Activated CD4-positive, alpha-beta T cell treated with anti-CD3 and anti-CD28 coated beads, Interleukin-2, amount 10 ng/mL, durations not matched to agents 7 days and 5 days (primary cell): Measurements from ENCODE around the gene HSP90AA1. TPM values are rescaled to one million over a fixed set of nuclear protein-coding genes. Genes with fewer than 3 reads are reported as not detected.

Experiments used
- CTCF ChIA-PET: fragments of 350-600 bp; sonication (Branson Sonifier 250); formaldehyde crosslinking; loops from one replicate; lab custom pipeline; 2021; ENCODE audit warnings: antibody characterized with exemption; lab: Charles Lee
- POLR2A ChIA-PET: fragments of 350-600 bp; sonication (Branson Sonifier 250); formaldehyde crosslinking; loops from one replicate; lab custom pipeline; 2021; ENCODE audit warnings: antibody characterized with exemption; lab: Charles Lee
- DNase-seq: peaks from one replicate; pipeline ENCODE4 v3.0.0-alpha.2; 2020
- H3K27ac Mint-ChIP-seq: one replicate; pipeline ENCODE4 v1.8.0; 2021; ENCODE audit warnings: mild to moderate bottlenecking, moderate library complexity, mixed read lengths
- H3K27me3 Mint-ChIP-seq: one replicate; pipeline ENCODE4 v1.8.0; 2021; ENCODE audit warnings: mixed read lengths
- H3K36me3 Mint-ChIP-seq: one replicate; pipeline ENCODE4 v1.8.0; 2021; ENCODE audit warnings: low read depth, mixed read lengths
- H3K4me1 Mint-ChIP-seq: one replicate; pipeline ENCODE4 v1.8.0; 2021; ENCODE audit warnings: mixed read lengths
- H3K4me3 Mint-ChIP-seq: one replicate; pipeline ENCODE4 v1.8.0; 2021; ENCODE audit warnings: mild to moderate bottlenecking, moderate library complexity, mixed read lengths
- H3K9me3 Mint-ChIP-seq: one replicate; pipeline ENCODE4 v1.8.0; 2021; ENCODE audit warnings: mixed read lengths
- total RNA-seq, 2 experiments: library from RNA; stranded (reverse); gene quantifications; one replicate each; pipeline ENCODE4 v1.2.3, GENCODE V29; 2021

The HSP90AA1 gene
- total RNA-seq, 2 experiments from 2014 or later: 527 to 575 TPM

GRCh38 chr14:102058146-102058545, 28.7 kb downstream of the HSP90AA1 start:
- CTCF ChIA-PET: interaction anchor here (0.6 to 1.0 kb wide), 3 partner anchors 9 to 64 kb away, joined by 3 to 4 read pairs (median 3); no protein-coding TSS in a partner anchor
- POLR2A ChIA-PET: no interaction called here
- peaks cover 11% of the 10 kb centered on the region for H3K4me1 Mint-ChIP-seq

GRCh38 chr14:102057480-102058114, 29.2 kb downstream of the HSP90AA1 start:
- H3K27ac Mint-ChIP-seq: no peak overlapping the region
- no peak overlapping the region for H3K4me3 Mint-ChIP-seq
- POLR2A ChIA-PET: no interaction called here
- no peak for DNase-seq
- H3K27me3 Mint-ChIP-seq: no peaks in the 10 kb centered on the region
- peaks cover 2% of the 10 kb centered on the region for H3K36me3 Mint-ChIP-seq
- CTCF ChIA-PET: interaction anchor here (0.6 to 1.0 kb wide), 3 partner anchors 9 to 65 kb away, joined by 3 to 4 read pairs (median 3); no protein-coding TSS in a partner anchor
- peaks cover 2% of the 10 kb centered on the region for H3K9me3 Mint-ChIP-seq
- peaks cover 9% of the 10 kb centered on the region for H3K4me1 Mint-ChIP-seq

More at GRCh38 chr14:102058146-102058545, 28.7 kb downstream of the HSP90AA1 start:
- Mint-ChIP-seq H3K27me3 (no peaks in the 10 kb centered on the region), H3K4me3 (no peak overlapping the region), H3K27ac (no peak overlapping the region), H3K9me3 (peaks cover 2% of the 10 kb centered on the region), H3K36me3 (no peaks in the 10 kb centered on the region)
- DNase-seq: no peak

DNA sequence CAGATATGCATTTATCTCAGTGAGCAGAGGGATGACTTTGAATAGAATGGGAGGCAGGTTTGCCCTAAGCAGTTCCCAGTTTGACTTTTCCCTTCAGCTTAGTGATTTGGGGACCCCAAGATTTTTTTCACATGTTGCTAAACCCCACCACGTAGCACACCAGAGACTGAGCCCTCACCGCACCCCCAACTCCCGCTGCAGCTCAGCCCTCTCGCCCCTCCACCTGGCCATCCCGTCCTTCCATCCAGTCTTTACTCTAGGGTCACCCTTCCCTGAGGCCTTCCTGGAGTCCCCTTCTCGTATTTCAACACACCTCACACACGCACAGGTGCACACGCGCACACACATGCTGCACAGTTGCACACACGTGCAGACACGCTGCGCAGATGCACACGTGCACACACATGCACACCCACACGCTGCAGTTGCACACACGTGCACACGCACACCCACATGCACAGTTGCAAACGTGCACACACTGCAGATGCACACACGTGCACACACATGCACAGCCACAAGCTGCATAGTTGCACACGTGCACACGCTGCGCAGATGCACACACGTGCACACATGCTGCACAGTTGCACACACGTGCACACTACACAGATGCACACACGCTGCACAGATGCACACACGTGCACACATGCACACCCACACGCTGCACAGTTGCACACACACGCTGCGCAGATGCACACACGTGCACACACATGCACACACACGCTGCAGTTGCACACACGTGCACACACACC, 30.0 kb downstream of the HSP90AA1 start:
- ChIA-PET POLR2A (no interaction called here), CTCF (no interaction called here)
- no peak for DNase-seq
- H3K4me1 Mint-ChIP-seq: peaks cover 7% of the 10 kb centered on the region
- H3K36me3 Mint-ChIP-seq: peaks cover 8% of the 10 kb centered on the region
- no peak overlapping the region for H3K27ac Mint-ChIP-seq
- no peak overlapping the region for H3K4me3 Mint-ChIP-seq
- H3K27me3 Mint-ChIP-seq: no peaks in the 10 kb centered on the region
- H3K9me3 Mint-ChIP-seq: peaks cover 2% of the 10 kb centered on the region

DNA sequence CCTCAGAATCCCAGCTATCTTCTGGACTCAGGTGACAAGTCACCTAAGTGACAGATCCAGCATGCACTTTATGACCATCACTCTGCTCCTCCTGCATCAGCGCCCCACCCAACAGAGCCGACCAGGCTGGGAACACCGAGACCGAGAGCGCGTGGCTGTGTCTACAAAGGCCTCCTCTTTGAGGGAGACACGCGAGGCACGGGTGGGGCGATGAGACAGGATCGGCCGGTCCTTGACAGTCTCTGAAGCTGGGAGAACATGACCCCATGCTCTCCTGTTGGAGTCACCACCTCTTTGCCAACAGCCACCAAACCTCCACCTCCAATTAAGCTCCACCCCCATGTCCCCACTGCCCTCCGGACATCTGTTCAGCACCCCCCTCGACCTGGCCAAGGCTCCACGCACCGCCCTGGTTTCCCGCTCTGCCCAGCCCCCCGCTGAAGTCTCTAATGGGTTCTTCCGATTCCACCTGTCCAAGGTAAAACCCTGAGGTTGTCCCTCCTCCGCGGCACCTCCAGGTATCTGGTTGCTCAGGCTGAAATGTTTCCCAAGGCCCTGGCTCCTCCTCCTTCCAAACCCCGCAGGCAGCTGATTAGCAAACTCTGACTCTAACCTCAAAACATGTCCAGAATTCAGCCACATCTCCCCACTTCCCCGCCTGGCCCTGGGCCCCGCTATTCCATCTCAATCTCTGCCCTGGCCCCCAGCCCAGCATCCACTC, 31.5 kb downstream of the HSP90AA1 start:
- peaks cover 5% of the 10 kb centered on the region for H3K4me1 Mint-ChIP-seq
- H3K27ac Mint-ChIP-seq: no peak overlapping the region
- ChIA-PET POLR2A (no interaction called here), CTCF (interaction anchor here (0.7 to 1.6 kb wide), 2 partner anchors 9 to 11 kb away, joined by 3 read pairs; no protein-coding TSS in a partner anchor)
- H3K4me3 Mint-ChIP-seq: no peak overlapping the region
- peaks cover 14% of the 10 kb centered on the region for H3K36me3 Mint-ChIP-seq
- no peak for DNase-seq
- peaks cover 2% of the 10 kb centered on the region for H3K9me3 Mint-ChIP-seq
- H3K27me3 Mint-ChIP-seq: no peaks in the 10 kb centered on the region

GRCh38 chr14:102052522-102052921, 34.3 kb downstream of the HSP90AA1 start:
- H3K27me3 Mint-ChIP-seq: no peaks in the 10 kb centered on the region
- no peak overlapping the region for H3K27ac Mint-ChIP-seq
- H3K4me3 Mint-ChIP-seq: no peak overlapping the region
- DNase-seq: no peak
- ChIA-PET CTCF (interaction anchor here (0.7 to 0.9 kb wide), 2 partner anchors 23 to 67 kb away, joined by 3 read pairs; no protein-coding TSS in a partner anchor), POLR2A (interaction anchor here (0.6 kb wide), 1 partner anchor 555 kb away, joined by 3 read pairs; no protein-coding TSS in a partner anchor)
- peaks cover 31% of the 10 kb centered on the region for H3K36me3 Mint-ChIP-seq
- H3K4me1 Mint-ChIP-seq: peaks cover 1% of the 10 kb centered on the region
- peaks cover 2% of the 10 kb centered on the region for H3K9me3 Mint-ChIP-seq

DNA sequence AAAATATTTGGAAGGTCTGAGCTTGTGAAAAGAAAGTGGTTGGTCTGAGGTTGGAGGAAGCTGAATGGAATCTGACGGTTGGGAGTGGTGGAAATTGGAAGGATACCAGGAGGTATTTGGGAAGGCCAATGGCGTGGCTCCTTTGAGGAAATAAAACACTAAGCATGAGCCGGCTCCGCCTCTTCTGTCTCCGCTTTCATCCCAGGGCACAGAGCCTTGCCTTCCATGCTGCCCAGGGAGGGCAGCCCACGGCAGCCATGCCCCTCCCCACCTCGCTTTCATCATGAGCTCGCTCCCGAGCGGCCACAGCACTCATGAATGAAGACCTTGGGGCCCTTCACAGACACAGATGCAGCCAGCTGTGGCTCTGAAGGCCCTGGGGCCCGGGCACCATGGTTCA, 36.2 kb downstream of the HSP90AA1 start:
- Mint-ChIP-seq H3K4me1 (no peaks in the 10 kb centered on the region), H3K36me3 (peaks cover 36% of the 10 kb centered on the region), H3K9me3 (no peaks in the 10 kb centered on the region), H3K27ac (no peak overlapping the region), H3K27me3 (no peaks in the 10 kb centered on the region), H3K4me3 (no peak overlapping the region)
- DNase-seq: no peak
- ChIA-PET CTCF (interaction anchor here (0.5 to 1.6 kb wide), 6 partner anchors 14 to 140 kb away, joined by 3 to 5 read pairs (median 3); no protein-coding TSS in a partner anchor), POLR2A (no interaction called here)

DNA sequence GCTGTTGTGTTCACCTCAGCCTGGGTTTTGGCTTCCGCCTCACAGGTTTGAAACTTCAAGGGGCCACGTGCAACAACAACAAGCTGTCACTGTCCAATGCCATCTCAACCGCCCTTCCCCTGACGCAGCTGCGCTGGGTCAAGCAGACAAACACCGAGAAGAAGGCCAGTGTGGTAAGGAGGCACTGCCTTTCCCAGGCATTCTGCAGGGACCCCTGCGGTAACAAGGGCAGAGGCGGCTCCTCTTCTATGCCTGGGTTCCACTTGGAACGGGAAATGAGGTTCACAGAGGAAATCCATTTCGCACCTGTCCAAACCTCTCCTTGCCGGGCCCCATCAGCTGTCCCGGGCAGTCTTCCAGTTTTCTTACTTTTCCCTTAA, 36.8 kb downstream of the HSP90AA1 start:
- no peak overlapping the region for H3K27ac Mint-ChIP-seq

DNA sequence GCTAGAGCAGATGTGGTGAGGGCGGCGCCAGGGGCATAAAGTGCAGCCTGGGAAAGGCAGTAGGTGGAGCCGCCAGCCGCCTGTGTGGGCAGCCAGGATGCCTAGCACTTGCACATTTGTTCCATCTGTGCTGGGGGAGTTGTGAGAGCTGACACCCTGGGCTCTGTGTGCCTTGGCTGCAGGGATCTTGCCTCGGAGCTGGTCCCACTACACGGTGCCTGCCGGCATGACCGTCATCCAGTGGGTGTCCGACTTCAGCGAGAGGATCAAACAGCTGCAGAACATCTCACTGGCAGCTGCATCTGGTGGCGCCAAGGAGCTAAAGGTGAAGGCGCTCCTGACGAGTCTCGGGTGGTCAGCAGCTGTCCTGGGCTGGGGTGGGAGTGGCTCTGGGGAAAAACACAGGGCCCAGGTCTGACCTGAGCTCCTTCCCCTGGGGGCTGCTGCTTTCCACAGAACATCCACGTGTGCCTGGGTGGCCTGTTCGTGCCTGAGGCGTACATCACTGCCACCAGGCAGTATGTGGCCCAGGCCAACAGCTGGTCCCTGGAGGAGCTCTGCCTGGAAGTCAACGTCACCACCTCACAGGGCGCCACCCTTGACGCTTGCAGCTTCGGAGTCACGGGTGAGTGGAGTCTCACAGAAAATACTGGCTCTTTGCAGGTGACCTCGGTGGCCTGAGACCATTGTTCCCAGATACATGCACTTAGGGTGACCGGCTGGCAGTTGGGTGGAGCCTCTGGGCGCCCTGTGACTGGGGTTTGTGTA, 37.4 kb downstream of the HSP90AA1 start:
- H3K36me3 Mint-ChIP-seq: peaks cover 43% of the 10 kb centered on the region
- DNase-seq: no peak
- no peaks in the 10 kb centered on the region for H3K9me3 Mint-ChIP-seq
- no peak overlapping the region for H3K27ac Mint-ChIP-seq
- H3K4me3 Mint-ChIP-seq: no peak overlapping the region
- POLR2A ChIA-PET: no interaction called here
- CTCF ChIA-PET: interaction anchor here (0.6 to 1.6 kb wide), 3 partner anchors 9 to 38 kb away, joined by 3 to 4 read pairs (median 4); no protein-coding TSS in a partner anchor
- H3K4me1 Mint-ChIP-seq: no peaks in the 10 kb centered on the region
- H3K27me3 Mint-ChIP-seq: no peaks in the 10 kb centered on the region

More for the DNA sequence above, 36.8 kb downstream of the HSP90AA1 start:
- DNase-seq: no peak
- H3K4me1 Mint-ChIP-seq: no peaks in the 10 kb centered on the region
- POLR2A ChIA-PET: no interaction called here
- H3K9me3 Mint-ChIP-seq: no peaks in the 10 kb centered on the region
- no peaks in the 10 kb centered on the region for H3K27me3 Mint-ChIP-seq
- CTCF ChIA-PET: interaction anchor here (0.5 to 1.6 kb wide), 4 partner anchors 13 to 141 kb away, joined by 3 to 4 read pairs (median 4); no protein-coding TSS in a partner anchor
- peaks cover 37% of the 10 kb centered on the region for H3K36me3 Mint-ChIP-seq
- no peak overlapping the region for H3K4me3 Mint-ChIP-seq

DNA sequence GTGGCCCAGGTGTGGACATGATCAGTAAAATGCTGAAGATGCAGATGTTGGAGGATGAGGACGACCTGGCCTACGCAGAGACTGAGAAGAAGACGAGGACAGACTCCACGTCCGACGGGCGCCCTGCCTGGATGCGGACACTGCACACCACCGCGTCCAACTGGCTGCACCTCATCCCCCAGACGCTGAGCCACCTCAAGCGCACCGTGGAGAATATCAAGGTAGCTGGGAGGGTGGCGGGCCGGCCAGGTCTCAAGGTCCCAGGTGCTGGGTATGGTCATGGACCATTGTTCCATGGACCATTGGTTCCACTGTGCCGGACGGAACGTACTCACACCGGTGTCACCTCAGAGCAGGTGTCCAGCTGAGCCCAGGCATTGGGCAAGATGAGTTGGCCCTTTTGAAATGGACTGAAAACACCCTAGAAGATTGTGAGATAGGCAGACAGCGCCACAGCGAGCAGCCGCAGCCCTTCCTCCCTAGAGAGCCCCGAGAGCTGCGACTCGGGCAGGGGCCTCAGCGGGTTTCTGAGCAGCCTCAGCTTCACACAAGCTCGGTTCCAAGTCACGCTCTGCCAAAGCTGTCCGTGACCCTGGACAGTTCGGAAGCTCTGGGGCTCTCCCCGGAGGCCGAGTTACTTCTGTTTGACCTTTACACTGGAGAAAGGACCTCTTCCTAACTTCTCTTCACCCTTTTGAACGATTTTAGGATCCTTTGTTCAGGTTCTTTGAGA, 38.9 kb downstream of the HSP90AA1 start:
- Mint-ChIP-seq H3K4me1 (no peaks in the 10 kb centered on the region), H3K27me3 (no peaks in the 10 kb centered on the region), H3K4me3 (no peak overlapping the region), H3K27ac (peak overlapping the region; percentile 9), H3K36me3 (peaks cover 56% of the 10 kb centered on the region), H3K9me3 (no peaks in the 10 kb centered on the region)
- ChIA-PET POLR2A (no interaction called here), CTCF (interaction anchor here (0.7 to 1.6 kb wide), 4 partner anchors 7 to 29 kb away, joined by 3 to 4 read pairs (median 4); no protein-coding TSS in a partner anchor)
- DNase-seq: no peak

- no peaks in the 10 kb centered on the region for H3K9me3 Mint-ChIP-seq
- no peak for DNase-seq
- H3K4me3 Mint-ChIP-seq: no peak overlapping the region
- peaks cover 58% of the 10 kb centered on the region for H3K36me3 Mint-ChIP-seq
- POLR2A ChIA-PET: interaction anchor here (0.6 kb wide), 2 partner anchors 16 to 74 kb away, joined by 3 read pairs; no protein-coding TSS in a partner anchor
- no peak overlapping the region for H3K27ac Mint-ChIP-seq
- H3K27me3 Mint-ChIP-seq: no peaks in the 10 kb centered on the region
- CTCF ChIA-PET: interaction anchor here (0.6 to 1.3 kb wide), 4 partner anchors 9 to 276 kb away, joined by 3 to 4 read pairs (median 3); no protein-coding TSS in a partner anchor
- no peaks in the 10 kb centered on the region for H3K4me1 Mint-ChIP-seq
Observed at GRCh38 chr14:102046337-102047278, 40.2 kb downstream of the HSP90AA1 start.
